Measurements from ENCODE around the gene UBASH3A. TPM values are rescaled to one million over a fixed set of nuclear protein-coding genes. Genes with fewer than 3 reads are reported as not detected.
A peak's percentile ranks its signal among the peaks of the same experiment; 100 is the strongest.

The UBASH3A gene
- total RNA-seq, 1 donor: not detected

DNA sequence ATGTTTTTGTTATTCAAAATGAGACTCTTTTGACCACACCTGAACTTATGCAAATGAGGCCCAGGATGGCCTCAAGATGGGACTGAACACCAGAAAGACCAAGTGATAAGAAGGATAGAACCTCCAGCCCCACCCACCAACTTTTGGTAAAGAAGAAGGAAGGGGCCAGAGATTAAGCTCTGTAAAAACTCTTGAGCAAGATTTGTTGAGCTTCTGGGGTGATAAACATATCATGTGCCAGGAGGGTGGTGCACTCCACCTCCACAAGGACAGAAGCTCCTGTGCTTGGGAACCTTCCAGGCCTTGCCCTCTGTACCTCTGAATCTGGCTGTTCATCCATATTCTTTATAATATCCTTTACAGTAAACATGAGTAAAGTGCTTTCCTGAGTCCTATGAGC lies 87.0 kb downstream of the UBASH3A start:
- TF ChIP-seq, protein P1, sequence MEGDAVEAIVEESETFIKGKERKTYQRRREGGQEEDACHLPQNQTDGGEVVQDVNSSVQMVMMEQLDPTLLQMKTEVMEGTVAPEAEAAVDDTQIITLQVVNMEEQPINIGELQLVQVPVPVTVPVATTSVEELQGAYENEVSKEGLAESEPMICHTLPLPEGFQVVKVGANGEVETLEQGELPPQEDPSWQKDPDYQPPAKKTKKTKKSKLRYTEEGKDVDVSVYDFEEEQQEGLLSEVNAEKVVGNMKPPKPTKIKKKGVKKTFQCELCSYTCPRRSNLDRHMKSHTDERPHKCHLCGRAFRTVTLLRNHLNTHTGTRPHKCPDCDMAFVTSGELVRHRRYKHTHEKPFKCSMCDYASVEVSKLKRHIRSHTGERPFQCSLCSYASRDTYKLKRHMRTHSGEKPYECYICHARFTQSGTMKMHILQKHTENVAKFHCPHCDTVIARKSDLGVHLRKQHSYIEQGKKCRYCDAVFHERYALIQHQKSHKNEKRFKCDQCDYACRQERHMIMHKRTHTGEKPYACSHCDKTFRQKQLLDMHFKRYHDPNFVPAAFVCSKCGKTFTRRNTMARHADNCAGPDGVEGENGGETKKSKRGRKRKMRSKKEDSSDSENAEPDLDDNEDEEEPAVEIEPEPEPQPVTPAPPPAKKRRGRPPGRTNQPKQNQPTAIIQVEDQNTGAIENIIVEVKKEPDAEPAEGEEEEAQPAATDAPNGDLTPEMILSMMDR (IDR thresholded peaks at IDR 0.05; ENCODE audit: insufficient read depth, low read depth, low read length): no peak
- H3K4me3 ChIP-seq (ENCODE audit: low read depth, low read length): no peak overlapping the region
- no peak for DNase-seq (ENCODE audit: low read depth)

DNA sequence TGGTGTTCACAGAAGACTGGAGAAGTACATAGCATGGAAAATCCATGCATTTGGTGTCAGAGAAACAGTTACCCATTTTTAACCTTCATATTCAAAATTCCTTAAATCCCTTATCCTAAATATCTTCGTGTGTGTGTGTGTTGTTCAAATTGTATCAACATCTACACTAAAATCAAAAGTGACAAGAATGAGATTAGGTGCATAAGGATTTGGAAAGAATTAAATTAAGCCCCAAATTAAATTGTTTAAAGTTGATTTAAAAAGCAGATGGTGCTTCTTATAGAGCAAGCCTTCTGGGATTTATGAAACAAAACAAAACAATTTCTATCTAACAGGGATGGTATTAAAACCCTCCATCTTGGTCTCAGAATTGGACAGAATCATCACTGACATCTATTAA lies 87.6 kb downstream of the UBASH3A start:
- TF ChIP-seq, protein P1 (IDR thresholded peaks at IDR 0.05; ENCODE audit: insufficient read depth, low read depth, low read length): no peak
- no peak for DNase-seq (ENCODE audit: low read depth)
- H3K4me3 ChIP-seq (ENCODE audit: low read depth, low read length): no peak overlapping the region

DNA sequence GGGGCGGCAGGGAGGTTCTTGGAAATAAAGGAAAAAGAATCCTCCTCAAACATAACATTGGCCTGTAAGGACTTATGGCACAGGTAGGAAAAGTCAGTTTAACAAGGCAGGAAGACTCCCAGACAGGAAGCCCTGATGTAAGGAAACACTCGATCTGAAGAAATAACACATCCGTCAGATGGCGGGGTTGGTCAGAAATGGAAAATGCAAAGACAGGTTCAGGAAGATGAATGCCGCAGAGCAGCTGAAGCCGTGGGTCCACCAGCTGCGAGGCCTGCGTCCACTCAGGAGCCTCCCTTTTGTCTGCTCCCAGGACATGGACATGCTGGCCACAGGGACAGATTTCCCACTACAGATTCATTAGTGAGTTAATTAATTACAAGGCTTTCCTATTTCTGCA lies 88.5 kb downstream of the UBASH3A start:
- no peak for DNase-seq (ENCODE audit: low read depth)
- TF ChIP-seq, protein P1 (IDR thresholded peaks at IDR 0.05; ENCODE audit: insufficient read depth, low read depth, low read length): no peak
- H3K4me3 ChIP-seq (ENCODE audit: low read depth, low read length): no peak overlapping the region

DNA sequence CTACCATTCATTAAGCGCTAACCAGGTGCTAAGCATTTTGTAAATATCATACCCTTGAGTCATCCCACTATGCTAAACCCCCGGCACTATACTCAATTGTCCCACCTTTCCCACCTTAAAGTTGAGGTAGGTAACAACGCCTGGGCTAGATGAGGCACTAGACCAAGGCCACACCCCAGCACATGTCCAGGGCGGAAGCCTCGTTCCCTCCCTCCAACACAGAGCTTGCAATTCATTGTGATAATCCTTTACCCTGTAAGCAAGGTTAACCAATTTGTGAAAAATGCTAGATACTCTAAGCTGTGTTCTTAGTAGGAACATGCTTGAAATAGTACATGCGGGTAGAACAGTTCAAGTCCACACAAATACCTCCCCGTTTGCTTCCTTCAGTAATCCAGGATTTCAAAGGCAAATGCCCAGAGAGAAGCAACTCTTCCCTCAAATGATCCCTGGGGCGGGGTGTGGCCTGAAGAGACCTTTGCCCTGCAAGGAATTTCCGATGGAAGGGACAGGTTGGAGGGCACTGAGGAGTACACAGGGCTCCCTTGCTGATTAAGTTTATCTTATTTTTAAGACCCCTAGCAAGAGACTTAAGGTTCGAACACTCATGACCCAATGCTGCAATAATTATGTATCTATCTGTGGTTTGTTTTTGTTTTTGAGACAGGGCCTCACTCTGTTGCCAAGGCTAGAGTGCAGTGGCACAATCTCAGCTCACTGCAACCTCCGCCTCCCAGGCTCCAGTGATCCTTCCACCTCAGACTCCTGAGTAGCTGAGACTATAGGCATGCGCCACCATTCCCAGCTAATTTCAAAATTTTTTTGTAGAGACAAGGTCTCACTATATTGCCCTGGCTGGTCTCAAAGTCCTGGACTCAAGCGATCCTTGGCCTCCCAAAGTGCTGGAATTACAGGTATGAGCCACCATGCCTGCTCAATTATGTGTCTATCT lies 89.7 kb downstream of the UBASH3A start:
- TF ChIP-seq, protein P1 (IDR thresholded peaks at IDR 0.05; ENCODE audit: insufficient read depth, low read depth, low read length): no peak
- no peak for DNase-seq (ENCODE audit: low read depth)
- H3K4me3 ChIP-seq (ENCODE audit: low read depth, low read length): no peak overlapping the region

DNA sequence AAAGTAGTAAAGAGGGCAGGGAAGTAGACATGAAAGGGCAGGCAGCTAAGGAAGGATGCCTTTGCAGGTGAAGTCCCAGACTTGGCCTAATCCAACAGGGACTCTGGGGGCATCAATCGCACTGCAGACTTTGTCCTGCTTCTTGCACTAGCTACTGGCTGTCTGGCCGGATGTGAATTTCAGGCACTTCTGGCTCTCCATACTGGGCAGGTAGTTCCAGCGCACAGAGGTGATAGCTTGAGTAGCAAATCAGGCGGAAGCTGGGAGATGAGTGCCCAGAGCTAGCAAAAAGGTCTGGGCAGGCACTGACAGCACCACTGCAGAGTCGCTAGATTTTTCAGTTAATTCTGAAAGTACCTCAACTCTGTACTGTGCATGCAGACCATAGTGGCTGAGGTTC lies 91.3 kb downstream of the UBASH3A start:
- no peak for DNase-seq (ENCODE audit: low read depth)
- TF ChIP-seq, protein P1 (IDR thresholded peaks at IDR 0.05; ENCODE audit: insufficient read depth, low read depth, low read length): no peak
- H3K4me3 ChIP-seq (ENCODE audit: low read depth, low read length): no peak overlapping the region

DNA sequence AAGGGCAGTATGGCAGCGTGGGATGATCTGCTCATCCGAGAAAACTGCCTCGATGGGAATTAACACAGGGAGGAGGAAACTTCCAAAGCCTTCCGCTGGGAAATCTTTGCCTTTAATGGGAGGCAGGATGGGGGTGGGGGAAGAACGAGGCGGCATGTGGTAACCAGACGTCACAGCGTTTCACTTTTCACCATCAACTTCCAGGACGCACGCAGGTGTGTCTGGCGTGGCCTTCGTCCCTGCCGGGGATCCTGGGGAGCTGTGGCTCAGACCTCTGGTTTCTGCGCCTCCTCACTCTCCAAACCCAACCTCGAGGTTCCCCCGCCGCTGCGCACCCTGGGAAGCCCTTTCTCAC lies 92.0 kb downstream of the UBASH3A start:
- DNase-seq (ENCODE audit: low read depth): peak; percentile 23
- peak overlapping the region; percentile 71 for H3K4me3 ChIP-seq (ENCODE audit: low read depth, low read length)
- TF ChIP-seq, protein P1 (IDR thresholded peaks at IDR 0.05; ENCODE audit: insufficient read depth, low read depth, low read length): no peak

All from fibroblast of villous mesenchyme (primary cell).